CD8-positive, alpha-beta memory T cell (primary cell): ENCODE results near the gene SPAG7. TPM values are rescaled to one million over a fixed set of nuclear protein-coding genes. Genes with fewer than 3 reads are reported as not detected.

Experiments
- polyA plus RNA-seq: library from polyadenylated mRNA; unstranded; fragments of 300-500 nt; fragmentation: Illumina TruSeq; gene quantifications from one replicate; pipeline ENCODE4 v1.2.3, GENCODE V29; 2021
- total RNA-seq, 2 experiments: library from RNA; stranded (reverse); gene quantifications; one replicate each; pipeline ENCODE4 v1.2.3, GENCODE V29; 2021

Gene SPAG7
- total and polyA plus RNA-seq, 3 experiments from 2014 or later: 63.4 to 112 (median 64.2) TPM

Other genes with a start within 250 kb of the SPAG7 start
- 10 to 100 TPM; 23.4 to 26.7 TPM for gene MED11, start 236.4 kb downstream of the SPAG7 start, total RNA-seq
- gene MED11, start 236.4 kb downstream of the SPAG7 start, polyA plus RNA-seq: 58.9 TPM
- under 1 TPM in 1 of 2 experiments, not detected in 1; 0.09 TPM for gene ZMYND15, start 228.0 kb downstream of the SPAG7 start, total RNA-seq
- gene ZMYND15, start 228.0 kb downstream of the SPAG7 start, polyA plus RNA-seq: not detected
- gene CXCL16, start 227.9 kb downstream of the SPAG7 start, total RNA-seq: 1 to 10 TPM; 2.4 to 2.8 TPM
- 3.0 TPM for gene CXCL16, start 227.9 kb downstream of the SPAG7 start, polyA plus RNA-seq
- gene TM4SF5, start 195.9 kb downstream of the SPAG7 start, total RNA-seq: not detected
- not detected for gene TM4SF5, start 195.9 kb downstream of the SPAG7 start, polyA plus RNA-seq
- gene VMO1, start 181.5 kb downstream of the SPAG7 start, total RNA-seq: not detected
- gene VMO1, start 181.5 kb downstream of the SPAG7 start, polyA plus RNA-seq: not detected
- not detected for gene GLTPD2, start 178.9 kb downstream of the SPAG7 start, total RNA-seq
- gene GLTPD2, start 178.9 kb downstream of the SPAG7 start, polyA plus RNA-seq: not detected
- gene PSMB6, start 171.7 kb downstream of the SPAG7 start, total RNA-seq: 100 to 1,000 TPM; 198 to 207 TPM
- gene PSMB6, start 171.7 kb downstream of the SPAG7 start, polyA plus RNA-seq: 259 TPM
- gene PLD2, start 160.7 kb downstream of the SPAG7 start, total RNA-seq: 10 to 100 TPM; 10.1 to 12.0 TPM
- gene PLD2, start 160.7 kb downstream of the SPAG7 start, polyA plus RNA-seq: 1.9 TPM
- gene MINK1, start 134.5 kb downstream of the SPAG7 start, total RNA-seq: 10 to 100 TPM; 58.6 TPM
- gene MINK1, start 134.5 kb downstream of the SPAG7 start, polyA plus RNA-seq: 30.5 TPM
- 1 to 10 TPM; 2.2 to 2.3 TPM for gene C17orf107, start 68.3 kb downstream of the SPAG7 start, total RNA-seq
- gene C17orf107, start 68.3 kb downstream of the SPAG7 start, polyA plus RNA-seq: 2.0 TPM
- gene CHRNE, start 64.7 kb downstream of the SPAG7 start, total RNA-seq: under 1 TPM; 0.37 to 0.38 TPM
- gene CHRNE, start 64.7 kb downstream of the SPAG7 start, polyA plus RNA-seq: 0.23 TPM
- gene GP1BA, start 35.5 kb downstream of the SPAG7 start, total RNA-seq: not detected
- not detected for gene GP1BA, start 35.5 kb downstream of the SPAG7 start, polyA plus RNA-seq
- gene SLC25A11, start 27.8 kb downstream of the SPAG7 start, total RNA-seq: 100 to 1,000 TPM in 1 of 2 experiments, 10 to 100 TPM in 1; 90.0 to 101 TPM
- gene SLC25A11, start 27.8 kb downstream of the SPAG7 start, polyA plus RNA-seq: 85.1 TPM
- gene RNF167, start 27.5 kb downstream of the SPAG7 start, total RNA-seq: 100 to 1,000 TPM; 187 to 192 TPM
- 69.0 TPM for gene RNF167, start 27.5 kb downstream of the SPAG7 start, polyA plus RNA-seq
- 1,000 to 10,000 TPM; 1,826 to 1,841 TPM for gene PFN1, start 19.3 kb downstream of the SPAG7 start, total RNA-seq
- 2,601 TPM for gene PFN1, start 19.3 kb downstream of the SPAG7 start, polyA plus RNA-seq
- 10 to 100 TPM; 27.1 to 29.4 TPM for gene ENO3, start 16.7 kb downstream of the SPAG7 start, total RNA-seq
- gene ENO3, start 16.7 kb downstream of the SPAG7 start, polyA plus RNA-seq: 1.3 TPM
- gene CAMTA2, start 19.9 kb upstream of the SPAG7 start, total RNA-seq: 10 to 100 TPM; 85.6 to 90.6 TPM
- gene CAMTA2, start 19.9 kb upstream of the SPAG7 start, polyA plus RNA-seq: 19.6 TPM
- gene INCA1, start 29.7 kb upstream of the SPAG7 start, total RNA-seq: under 1 TPM; 0.18 to 0.37 TPM
- 0.58 TPM for gene INCA1, start 29.7 kb upstream of the SPAG7 start, polyA plus RNA-seq
- 10 to 100 TPM; 73.4 to 77.3 TPM for gene KIF1C, start 30.1 kb upstream of the SPAG7 start, total RNA-seq
- 8.0 TPM for gene KIF1C, start 30.1 kb upstream of the SPAG7 start, polyA plus RNA-seq
- gene SLC52A1, start 67.6 kb upstream of the SPAG7 start, total RNA-seq: under 1 TPM; 0.35 to 0.64 TPM
- 0.12 TPM for gene SLC52A1, start 67.6 kb upstream of the SPAG7 start, polyA plus RNA-seq
- gene ZFP3, start 110.7 kb upstream of the SPAG7 start, total RNA-seq: 1 to 10 TPM; 3.7 to 4.2 TPM
- 0.75 TPM for gene ZFP3, start 110.7 kb upstream of the SPAG7 start, polyA plus RNA-seq
- gene ZNF232, start 144.1 kb upstream of the SPAG7 start, total RNA-seq: 10 to 100 TPM; 21.8 to 22.9 TPM
- gene ZNF232, start 144.1 kb upstream of the SPAG7 start, polyA plus RNA-seq: 5.7 TPM
- under 1 TPM in 1 of 2 experiments, not detected in 1; 0.09 TPM for gene USP6, start 148.2 kb upstream of the SPAG7 start, total RNA-seq
- gene USP6, start 148.2 kb upstream of the SPAG7 start, polyA plus RNA-seq: 0.05 TPM
- 10 to 100 TPM; 11.7 to 14.9 TPM for gene ZNF594, start 224.1 kb upstream of the SPAG7 start, total RNA-seq
- 1.2 TPM for gene ZNF594, start 224.1 kb upstream of the SPAG7 start, polyA plus RNA-seq